Measurements from ENCODE around the gene ARHGEF38. TPM values are rescaled to one million over a fixed set of nuclear protein-coding genes. Genes with fewer than 3 reads are reported as not detected.

The ARHGEF38 gene
- total and polyA plus RNA-seq, 8 donors, result 0.61 to 23.2 (median 2.5) TPM

- intact Hi-C loops (cut with DNase I; ENCODE audit: low total_unique reads), result no loop called here
- no peaks in the 10 kb centered on the region for H3K9me3 ChIP-seq
- peak overlapping the region in 1 of 5 donors; percentile 1 for H3K27ac ChIP-seq
- DNase-seq, result no peak
- H3K27me3 ChIP-seq, result no peaks in the 10 kb centered on the region
- no peak overlapping the region for H3K4me3 ChIP-seq
- peaks cover 0 to 11% (median 2%) of the 10 kb centered on the region in 4 donors for H3K4me1 ChIP-seq
- 11 to 31% (median 17%) methylated on average over 1 of the region's 1 CpG for WGBS, 5 donors
- no peaks in the 10 kb centered on the region for H3K36me3 ChIP-seq
- no peak for TF ChIP-seq EP300 (IDR thresholded peaks at IDR 0.05)
- no peak for TF ChIP-seq POLR2AphosphoS5 (IDR thresholded peaks at IDR 0.05)
- TF ChIP-seq CTCF (IDR thresholded peaks at IDR 0.05), result no peak
- TF ChIP-seq POLR2A (IDR thresholded peaks at IDR 0.05), result no peak
These were observed 46.4 kb downstream of the ARHGEF38 start for GRCh38 chr4:105598787-105599186.

GRCh38 chr4:105599482-105599881 lies 47.1 kb downstream of the ARHGEF38 start:
- Histone ChIP-seq H3K36me3 (no peaks in the 10 kb centered on the region), H3K4me1 (peaks cover 0 to 11% (median 2%) of the 10 kb centered on the region in 4 donors), H3K27ac (no peak overlapping the region), H3K4me3 (no peak overlapping the region), H3K9me3 (no peaks in the 10 kb centered on the region), H3K27me3 (no peaks in the 10 kb centered on the region)
- WGBS, 5 donors, result 33 to 53% (median 47%) methylated on average over 3 of the region's 3 CpGs
- intact Hi-C loops (cut with DNase I; ENCODE audit: low total_unique reads), result no loop called here
- no peak for TF ChIP-seq POLR2A (IDR thresholded peaks at IDR 0.05)
- TF ChIP-seq POLR2AphosphoS5 (IDR thresholded peaks at IDR 0.05), result no peak
- no peak for DNase-seq

GRCh38 chr4:105599932-105600655 lies 47.7 kb downstream of the ARHGEF38 start:
- intact Hi-C loops (cut with DNase I; ENCODE audit: low total_unique reads), result no loop called here
- no peak for DNase-seq
- H3K36me3 ChIP-seq, result no peaks in the 10 kb centered on the region
- H3K9me3 ChIP-seq, result no peaks in the 10 kb centered on the region
- H3K27ac ChIP-seq, result no peak overlapping the region
- H3K4me1 ChIP-seq, result peaks cover 0 to 11% (median 2%) of the 10 kb centered on the region in 4 donors
- no peak overlapping the region for H3K4me3 ChIP-seq
- no peaks in the 10 kb centered on the region for H3K27me3 ChIP-seq
- no peak for TF ChIP-seq EP300 (IDR thresholded peaks at IDR 0.05)
- TF ChIP-seq POLR2AphosphoS5 (IDR thresholded peaks at IDR 0.05), result no peak
- TF ChIP-seq CTCF (IDR thresholded peaks at IDR 0.05), result no peak
- TF ChIP-seq POLR2A (IDR thresholded peaks at IDR 0.05), result no peak
- WGBS, 5 donors, result 68 to 82% (median 72%) methylated on average over 3 of the region's 3 CpGs

- Histone ChIP-seq H3K4me3 (no peak overlapping the region), H3K36me3 (no peaks in the 10 kb centered on the region), H3K9me3 (no peaks in the 10 kb centered on the region), H3K4me1 (peaks cover 0 to 11% (median 6%) of the 10 kb centered on the region in 4 donors), H3K27me3 (no peaks in the 10 kb centered on the region), H3K27ac (no peak overlapping the region)
- 83 to 100% (median 92%) methylated on average over 1 of the region's 1 CpG for WGBS, 5 donors
- intact Hi-C loops (cut with DNase I; ENCODE audit: low total_unique reads), result no loop called here
- DNase-seq, result no peak
- no peak for TF ChIP-seq POLR2A (IDR thresholded peaks at IDR 0.05)
- no peak for TF ChIP-seq CTCF (IDR thresholded peaks at IDR 0.05)
- no peak for TF ChIP-seq EP300 (IDR thresholded peaks at IDR 0.05)
- TF ChIP-seq POLR2AphosphoS5 (IDR thresholded peaks at IDR 0.05), result no peak
These were observed 48.5 kb downstream of the ARHGEF38 start for GRCh38 chr4:105600951-105601350.

- peaks cover 0 to 11% (median 7%) of the 10 kb centered on the region in 4 donors for H3K4me1 ChIP-seq
- no peaks in the 10 kb centered on the region for H3K27me3 ChIP-seq
- H3K9me3 ChIP-seq, result no peaks in the 10 kb centered on the region
- H3K36me3 ChIP-seq, result no peaks in the 10 kb centered on the region
- intact Hi-C loops (cut with DNase I; ENCODE audit: low total_unique reads), result no loop called here
- no peak overlapping the region for H3K4me3 ChIP-seq
- TF ChIP-seq CTCF (IDR thresholded peaks at IDR 0.05), result no peak
- no peak for TF ChIP-seq POLR2AphosphoS5 (IDR thresholded peaks at IDR 0.05)
- no peak for TF ChIP-seq EP300 (IDR thresholded peaks at IDR 0.05)
- no peak for TF ChIP-seq POLR2A (IDR thresholded peaks at IDR 0.05)
- DNase-seq, result no peak
- WGBS, 5 donors, result 90 to 100% (median 96%) methylated on average over 1 of the region's 1 CpG
- H3K27ac ChIP-seq, result no peak overlapping the region
These were observed 49.0 kb downstream of the ARHGEF38 start for GRCh38 chr4:105601406-105601805.
